Activated T-cell treated with anti-CD3 and anti-CD28 coated beads, Interleukin-2, amount 50 U/mL, for 1 hour (primary cell): ENCODE measurements around the gene RAD51C.
"Not testable (repeated sequence)": the region's sequence is repeated elsewhere in the genome, so short reads cannot be mapped to it uniquely, and the experiment has no call there.

ENCODE experiments used
- DNase-seq: peaks from one replicate; pipeline ENCODE4 v3.0.0-alpha.2; 2020

RAD51C gene

GRCh38 chr17:58692239-58693055 is at the start of gene RAD51C:
Gene RAD51C, plus strand, starts transcription at chr17:58692602. Its CDS starts 42 bp downstream, at chr17:58692644.
- DNase-seq: peak; percentile 85

GRCh38 chr17:58643147-58643546 is 49.3 kb upstream of the RAD51C start:
- DNase-seq: no peak

GRCh38 chr17:58648236-58648635 is 44.2 kb upstream of the RAD51C start:
- no peak for DNase-seq

GRCh38 chr17:58657962-58658803 is 34.2 kb upstream of the RAD51C start:
- peak; percentile 24 for DNase-seq

- peak; percentile 74 for DNase-seq
Observed at GRCh38 chr17:58658804-58659713, 33.3 kb upstream of the RAD51C start.

- peak; percentile 23 for DNase-seq
Observed at GRCh38 chr17:58659714-58660084, 32.7 kb upstream of the RAD51C start.

GRCh38 chr17:58660621-58661020 is 31.8 kb upstream of the RAD51C start:
- no peak for DNase-seq

- DNase-seq: no peak
Observed at GRCh38 chr17:58661499-58661898, 30.9 kb upstream of the RAD51C start.

- no peak for DNase-seq
Observed at GRCh38 chr17:58664302-58664701, 28.1 kb upstream of the RAD51C start.

- DNase-seq: no peak
Observed at GRCh38 chr17:58665946-58666857, 26.2 kb upstream of the RAD51C start.

GRCh38 chr17:58666858-58667267 is 25.5 kb upstream of the RAD51C start:
- peak; percentile 31 for DNase-seq

GRCh38 chr17:58667934-58668597 is 24.3 kb upstream of the RAD51C start:
- DNase-seq: no peak

- DNase-seq: no peak
Observed at GRCh38 chr17:58668598-58668935, 23.8 kb upstream of the RAD51C start.

- no peak for DNase-seq
Observed at GRCh38 chr17:58669853-58670252, 22.5 kb upstream of the RAD51C start.

GRCh38 chr17:58671969-58672368 is 20.4 kb upstream of the RAD51C start:
- DNase-seq: no peak

GRCh38 chr17:58677194-58677880 is 15.1 kb upstream of the RAD51C start:
- DNase-seq: no peak

GRCh38 chr17:58678287-58678686 is 14.1 kb upstream of the RAD51C start:
- DNase-seq: not testable (repeated sequence)

- DNase-seq: no peak
Observed at GRCh38 chr17:58679263-58680037, 13.0 kb upstream of the RAD51C start.

GRCh38 chr17:58680038-58680369 is 12.4 kb upstream of the RAD51C start:
- no peak for DNase-seq

- no peak for DNase-seq
Observed at GRCh38 chr17:58684003-58684402, 8.4 kb upstream of the RAD51C start.
